Activated CD8-positive, alpha-beta T cell treated with anti-CD3 and anti-CD28 coated beads, Interleukin-2, amount 10 ng/mL, durations not matched to agents 7 days and 5 days (primary cell): ENCODE data around the gene ZNF330. TPM values are rescaled to one million over a fixed set of nuclear protein-coding genes. Genes with fewer than 3 reads are reported as not detected.

Experiments
- ATAC-seq: fragments of 150-1000 bp; cut with Tn5 transposase; one replicate; pipeline ENCODE4 v1.10.0; 2021; ENCODE audit warnings: moderate library complexity
- CTCF ChIA-PET: fragments of 350-600 bp; sonication (Branson Sonifier 250); formaldehyde crosslinking; loops from one replicate; lab custom pipeline; 2021; ENCODE audit warnings: antibody characterized with exemption; lab: Charles Lee
- POLR2A ChIA-PET: fragments of 350-600 bp; sonication (Branson Sonifier 250); formaldehyde crosslinking; loops from one replicate; lab custom pipeline; 2021; ENCODE audit warnings: antibody characterized with exemption; lab: Charles Lee
- DNase-seq: peaks from one replicate; pipeline ENCODE4 v3.0.0-alpha.2; 2020
- H3K27ac Mint-ChIP-seq: one replicate; pipeline ENCODE4 v1.8.0; 2021; ENCODE audit warnings: mild to moderate bottlenecking, mixed read lengths
- H3K27me3 Mint-ChIP-seq: one replicate; pipeline ENCODE4 v1.8.0; 2021; ENCODE audit warnings: low read depth, mixed read lengths
- H3K36me3 Mint-ChIP-seq: one replicate; pipeline ENCODE4 v1.8.0; 2021; ENCODE audit warnings: low read depth, mixed read lengths
- H3K4me1 Mint-ChIP-seq: one replicate; pipeline ENCODE4 v1.8.0; 2021; ENCODE audit warnings: low read depth, mixed read lengths
- H3K4me3 Mint-ChIP-seq: one replicate; pipeline ENCODE4 v1.8.0; 2021; ENCODE audit warnings: mild to moderate bottlenecking, mixed read lengths
- H3K9me3 Mint-ChIP-seq: one replicate; pipeline ENCODE4 v1.8.0; 2022; ENCODE audit warnings: mixed read lengths; ENCODE audit not compliant: insufficient read depth
- total RNA-seq, 2 experiments: library from RNA; stranded (reverse); gene quantifications; one replicate each; pipeline ENCODE4 v1.2.3, GENCODE V29; 2021

Gene ZNF330
- total RNA-seq, 2 experiments from 2014 or later, result 37.1 to 42.7 TPM

DNA sequence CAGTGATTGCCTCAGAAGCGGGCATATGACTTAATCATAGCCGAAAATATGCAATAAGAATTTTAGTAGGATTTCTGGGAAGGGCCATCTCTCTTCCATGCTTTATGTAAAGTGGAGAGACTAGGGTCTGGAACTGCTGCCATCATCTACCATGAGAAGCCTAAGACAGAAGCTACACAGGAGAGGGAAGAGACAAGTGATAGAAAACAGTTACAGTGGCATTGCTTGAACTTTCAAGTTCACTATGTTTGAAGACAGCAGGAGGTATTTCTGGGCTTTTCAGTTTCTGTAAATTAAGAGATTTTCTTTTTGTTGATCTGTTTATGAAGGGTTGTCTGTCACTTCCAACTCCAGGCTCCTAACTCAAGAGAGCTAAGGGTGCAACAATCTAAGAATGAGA, 62.5 kb downstream of the ZNF330 start:
- DNase-seq (no peak), ATAC-seq (no peak)
- POLR2A ChIA-PET, result no interaction called here
- peaks cover 16% of the 10 kb centered on the region for H3K27me3 Mint-ChIP-seq
- no peaks in the 10 kb centered on the region for H3K4me1 Mint-ChIP-seq
- no peaks in the 10 kb centered on the region for H3K9me3 Mint-ChIP-seq
- no peaks in the 10 kb centered on the region for H3K36me3 Mint-ChIP-seq
- CTCF ChIA-PET, result no interaction called here
- H3K27ac Mint-ChIP-seq, result no peak overlapping the region
- H3K4me3 Mint-ChIP-seq, result no peak overlapping the region

DNA sequence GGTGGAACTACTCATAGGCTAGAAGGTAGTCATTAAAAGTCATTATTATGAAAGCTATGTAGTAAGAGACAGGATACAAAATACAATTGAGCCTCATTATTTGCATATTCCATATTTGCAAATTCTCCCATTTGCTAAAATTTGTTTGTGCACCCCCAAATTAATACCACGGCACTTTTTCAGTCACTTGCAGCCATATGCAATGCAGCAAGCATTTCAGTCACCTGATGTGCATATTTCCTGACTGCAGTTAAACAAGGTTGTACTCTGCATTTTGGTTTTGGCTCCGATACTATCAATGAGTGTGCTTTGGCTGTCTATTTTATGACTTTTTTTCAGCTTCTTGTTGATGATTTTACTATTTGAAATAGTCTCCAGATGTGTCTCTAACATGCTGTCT, 62.9 kb downstream of the ZNF330 start:
- no peak overlapping the region for H3K27ac Mint-ChIP-seq
- no peaks in the 10 kb centered on the region for H3K36me3 Mint-ChIP-seq
- H3K4me1 Mint-ChIP-seq, result no peaks in the 10 kb centered on the region
- no peaks in the 10 kb centered on the region for H3K9me3 Mint-ChIP-seq
- CTCF ChIA-PET, result no interaction called here
- ATAC-seq (no peak), DNase-seq (no peak)
- POLR2A ChIA-PET, result no interaction called here
- no peak overlapping the region for H3K4me3 Mint-ChIP-seq
- peaks cover 18% of the 10 kb centered on the region for H3K27me3 Mint-ChIP-seq

Other genes starting within 250 kb of the ZNF330 start
- gene RNF150, start 87.4 kb upstream of the ZNF330 start, total RNA-seq, result not detected